GM19468 (cell line): ENCODE results near the gene GAPDHS.

ENCODE experiments used
- ATAC-seq: cut with Tn5 transposase; IDR thresholded peaks from one replicate; pipeline ENCODE4 v1.9.1; 2021; ENCODE audit warnings: mild to moderate bottlenecking, moderate library complexity, moderate number of reproducible peaks; ENCODE audit not compliant: unreplicated experiment; ENCODE audit errors: extremely low read depth

The GAPDHS gene

GRCh38 chr19:35554076-35554475, 20.8 kb downstream of the GAPDHS start:
- ATAC-seq: no peak

GRCh38 chr19:35555301-35556005, 22.2 kb downstream of the GAPDHS start:
- no peak for ATAC-seq

GRCh38 chr19:35556025-35556590, 22.9 kb downstream of the GAPDHS start:
- no peak for ATAC-seq

- ATAC-seq: no peak
Measured at GRCh38 chr19:35556846-35557538, 23.7 kb downstream of the GAPDHS start.

GRCh38 chr19:35557539-35558399, 24.5 kb downstream of the GAPDHS start:
- ATAC-seq: no peak

- no peak for ATAC-seq
Measured at GRCh38 chr19:35558400-35559280, 25.4 kb downstream of the GAPDHS start.

GRCh38 chr19:35559281-35559659, 26.0 kb downstream of the GAPDHS start:
- no peak for ATAC-seq

- ATAC-seq: no peak
Measured at GRCh38 chr19:35559781-35560180, 26.5 kb downstream of the GAPDHS start.

- no peak for ATAC-seq
Measured at GRCh38 chr19:35560271-35560670, 27.0 kb downstream of the GAPDHS start.

- no peak for ATAC-seq
Measured at GRCh38 chr19:35560677-35561076, 27.4 kb downstream of the GAPDHS start.

- no peak for ATAC-seq
Measured at GRCh38 chr19:35561436-35561835, 28.2 kb downstream of the GAPDHS start.

GRCh38 chr19:35562336-35562735, 29.1 kb downstream of the GAPDHS start:
- no peak for ATAC-seq

GRCh38 chr19:35562776-35563175, 29.5 kb downstream of the GAPDHS start:
- ATAC-seq: no peak

GRCh38 chr19:35563207-35563829, 30.1 kb downstream of the GAPDHS start, which contains the start of gene ATP4A:
Gene ATP4A (minus strand): TSS chr19:35563658. CDS start chr19:35563629, 29 bp downstream.
- ATAC-seq: no peak

GRCh38 chr19:35565016-35565856, 32.0 kb downstream of the GAPDHS start:
- ATAC-seq: no peak

GRCh38 chr19:35566738-35567137, 33.5 kb downstream of the GAPDHS start:
- ATAC-seq: no peak

- no peak for ATAC-seq
Measured at GRCh38 chr19:35569281-35569781, 36.1 kb downstream of the GAPDHS start.

GRCh38 chr19:35571406-35571965, 38.2 kb downstream of the GAPDHS start:
- no peak for ATAC-seq
